HEK293T (cell line): ENCODE data around the gene ADAR.

Source experiments
- CTCF ChIA-PET: fragments of 350-600 bp; formaldehyde crosslinking; extraction: SDS; loops from one replicate; lab custom pipeline; 2021; ENCODE audit warnings: antibody characterized with exemption, inconsistent platforms; lab: Yijun Ruan, JAX
- POLR2A ChIA-PET: fragments of 350-600 bp; formaldehyde crosslinking; extraction: SDS; loops from one replicate; lab custom pipeline; 2020; ENCODE audit warnings: antibody characterized with exemption, inconsistent platforms; lab: Yijun Ruan, JAX
- DNase-seq: peaks from one replicate; pipeline ENCODE4 v3.0.0; 2012; ENCODE audit warnings: mixed read lengths; ENCODE audit errors: extremely low spot score
- ARNT ChIP-seq: fragments of 450-650 bp; IDR thresholded peaks from 2 replicates; pipeline ENCODE4 v1.6.1; 2017; ENCODE audit warnings: mild to moderate bottlenecking
- BHLHE40 ChIP-seq: fragments of 450-650 bp; IDR thresholded peaks from 2 replicates; pipeline ENCODE4 v1.6.1; 2016; ENCODE audit warnings: mild to moderate bottlenecking, moderate library complexity, borderline replicate concordance
- CTBP1 ChIP-seq: fragments of 450-650 bp; IDR thresholded peaks from 2 replicates; pipeline ENCODE4 v1.6.1; 2016; ENCODE audit warnings: borderline replicate concordance
- ELF4 ChIP-seq: fragments of 450-650 bp; IDR thresholded peaks from 2 replicates; pipeline ENCODE4 v1.6.1; 2017; ENCODE audit warnings: antibody characterized with exemption
- FOXA1 ChIP-seq: fragments of 450-650 bp; IDR thresholded peaks from 2 replicates; pipeline ENCODE4 v1.6.1; 2016; ENCODE audit warnings: mild to moderate bottlenecking
- FOXK2 ChIP-seq: fragments of 450-650 bp; IDR thresholded peaks from 2 replicates; pipeline ENCODE4 v1.6.1; 2016; ENCODE audit warnings: mild to moderate bottlenecking
- FOXM1 ChIP-seq: fragments of 450-650 bp; IDR thresholded peaks from 2 replicates; pipeline ENCODE4 v1.6.1; 2017; ENCODE audit warnings: mild to moderate bottlenecking, borderline replicate concordance
- HDGF ChIP-seq: fragments of 450-650 bp; IDR thresholded peaks from 2 replicates; pipeline ENCODE4 v1.6.1; 2017; ENCODE audit warnings: antibody characterized with exemption, borderline replicate concordance
- L3MBTL2 ChIP-seq: fragments of 450-650 bp; conservative IDR thresholded peaks from 2 replicates; pipeline ENCODE4 v1.6.1; 2016; ENCODE audit warnings: mild to moderate bottlenecking
- LEF1 ChIP-seq: fragments of 450-650 bp; IDR thresholded peaks from 2 replicates; pipeline ENCODE4 v1.6.1; 2017; ENCODE audit warnings: mild to moderate bottlenecking, borderline replicate concordance
- NFRKB ChIP-seq: fragments of 450-650 bp; IDR thresholded peaks from 2 replicates; pipeline ENCODE4 v1.6.1; 2016; ENCODE audit warnings: mild to moderate bottlenecking, moderate library complexity
- SP1 ChIP-seq: fragments of 450-650 bp; IDR thresholded peaks from 2 replicates; pipeline ENCODE4 v1.6.1; 2017
- SUZ12 ChIP-seq: fragments of 450-650 bp; IDR thresholded peaks from 2 replicates; pipeline ENCODE4 v1.6.1; 2016; ENCODE audit warnings: mild to moderate bottlenecking
- TARDBP ChIP-seq: fragments of 450-650 bp; IDR thresholded peaks from 2 replicates; pipeline ENCODE4 v1.6.1; 2016
- ZNF384 ChIP-seq: fragments of 450-650 bp; IDR thresholded peaks from 2 replicates; pipeline ENCODE4 v1.6.1; 2016
- TF ChIP-seq, protein P1 (sequence below): fragments of 450-650 bp; IDR thresholded peaks from 2 replicates; pipeline ENCODE4 v1.6.1; 2016

Gene ADAR

GRCh38 chr1:154591206-154591605, 16.8 kb downstream of the ADAR start:
- POLR2A ChIA-PET, result no interaction called here
- DNase-seq, result no peak
- TF ChIP-seq, protein P1, sequence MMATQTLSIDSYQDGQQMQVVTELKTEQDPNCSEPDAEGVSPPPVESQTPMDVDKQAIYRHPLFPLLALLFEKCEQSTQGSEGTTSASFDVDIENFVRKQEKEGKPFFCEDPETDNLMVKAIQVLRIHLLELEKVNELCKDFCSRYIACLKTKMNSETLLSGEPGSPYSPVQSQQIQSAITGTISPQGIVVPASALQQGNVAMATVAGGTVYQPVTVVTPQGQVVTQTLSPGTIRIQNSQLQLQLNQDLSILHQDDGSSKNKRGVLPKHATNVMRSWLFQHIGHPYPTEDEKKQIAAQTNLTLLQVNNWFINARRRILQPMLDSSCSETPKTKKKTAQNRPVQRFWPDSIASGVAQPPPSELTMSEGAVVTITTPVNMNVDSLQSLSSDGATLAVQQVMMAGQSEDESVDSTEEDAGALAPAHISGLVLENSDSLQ, result no peak
- TF ChIP-seq NFRKB (no peak), CTBP1 (no peak), ZNF384 (no peak), FOXA1 (no peak), HDGF (no peak), SUZ12 (no peak), LEF1 (no peak), ARNT (no peak), SP1 (no peak), BHLHE40 (no peak), FOXK2 (no peak)
- CTCF ChIA-PET, result interaction anchor here (0.6 kb wide), 1 partner anchor 46 kb away, joined by 5 read pairs; no protein-coding TSS in a partner anchor

- TF ChIP-seq SUZ12 (no peak), CTBP1 (no peak), HDGF (no peak), FOXK2 (no peak), ARNT (no peak)
- CTCF ChIA-PET, result interaction anchor here (0.6 kb wide), 1 partner anchor 31 kb away, joined by 3 read pairs; no protein-coding TSS in a partner anchor
- POLR2A ChIA-PET, result no interaction called here
- no peak for DNase-seq
These were observed 17.2 kb downstream of the ADAR start for GRCh38 chr1:154590756-154591155.

- POLR2A ChIA-PET, result no interaction called here
- DNase-seq, result no peak
- CTCF ChIA-PET, result no interaction called here
- TF ChIP-seq FOXK2 (no peak), SUZ12 (no peak), LEF1 (no peak), TARDBP (no peak)
These were observed 18.2 kb downstream of the ADAR start for GRCh38 chr1:154589780-154590179.

GRCh38 chr1:154586641-154587040, 21.3 kb downstream of the ADAR start:
- no peak for TF ChIP-seq SP1
- TF ChIP-seq ELF4, result no peak
- no peak for TF ChIP-seq TARDBP
- no peak for TF ChIP-seq ZNF384
- no peak for TF ChIP-seq BHLHE40
- TF ChIP-seq FOXK2, result no peak
- no peak for TF ChIP-seq LEF1
- no peak for TF ChIP-seq FOXA1
- TF ChIP-seq CTBP1, result no peak
- no peak for TF ChIP-seq NFRKB
- TF ChIP-seq SUZ12, result no peak
- TF ChIP-seq, protein P1, result no peak
- TF ChIP-seq L3MBTL2, result no peak
- TF ChIP-seq FOXM1, result no peak
- TF ChIP-seq ARNT, result no peak
- no peak for TF ChIP-seq HDGF
- CTCF ChIA-PET, result interaction anchor here (1.1 kb wide), 1 partner anchor 106 kb away, joined by 3 read pairs; no protein-coding TSS in a partner anchor
- DNase-seq, result no peak
- POLR2A ChIA-PET, result no interaction called here

DNA sequence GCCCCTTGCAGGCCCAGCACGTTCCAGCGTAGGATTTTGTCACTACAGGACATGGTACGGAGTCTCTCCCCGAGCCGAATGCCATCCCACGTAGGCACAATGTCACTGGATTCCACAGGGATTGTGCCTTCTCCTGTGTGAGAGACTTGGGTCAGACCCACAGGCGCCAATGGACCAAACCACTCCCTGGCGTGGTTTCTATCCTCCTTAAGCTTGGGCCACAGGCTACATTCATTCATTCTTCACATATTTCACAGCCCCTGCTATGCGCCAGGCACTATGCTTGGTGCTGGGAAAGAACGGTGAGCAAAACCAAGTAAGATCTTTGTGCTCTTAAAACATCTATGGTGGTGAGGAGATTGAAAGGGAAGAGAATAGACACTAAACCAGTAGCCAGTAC, 21.8 kb downstream of the ADAR start:
- POLR2A ChIA-PET, result no interaction called here
- no peak for TF ChIP-seq CTBP1
- no peak for TF ChIP-seq NFRKB
- no peak for TF ChIP-seq LEF1
- TF ChIP-seq SP1, result no peak
- no peak for TF ChIP-seq BHLHE40
- TF ChIP-seq ELF4, result no peak
- no peak for TF ChIP-seq SUZ12
- no peak for TF ChIP-seq ARNT
- no peak for TF ChIP-seq L3MBTL2
- no peak for TF ChIP-seq ZNF384
- TF ChIP-seq FOXM1, result no peak
- no peak for TF ChIP-seq FOXA1
- no peak for TF ChIP-seq FOXK2
- no peak for TF ChIP-seq HDGF
- TF ChIP-seq, protein P1, result no peak
- no peak for TF ChIP-seq TARDBP
- CTCF ChIA-PET, result interaction anchor here (1.1 kb wide), 1 partner anchor 105 kb away, joined by 3 read pairs; no protein-coding TSS in a partner anchor
- no peak for DNase-seq

- TF ChIP-seq ZNF384 (no peak), L3MBTL2 (no peak), NFRKB (no peak), FOXA1 (no peak), TARDBP (no peak), LEF1 (no peak), FOXM1 (no peak), SUZ12 (no peak), HDGF (no peak), ELF4 (no peak), FOXK2 (no peak)
- TF ChIP-seq, protein P1, result no peak
- no peak for DNase-seq
- CTCF ChIA-PET, result no interaction called here
- POLR2A ChIA-PET, result no interaction called here
These were observed 23.6 kb downstream of the ADAR start for GRCh38 chr1:154584267-154584994.
